Panc1 (cell line): ENCODE measurements around the gene NBEAL1.

ENCODE experiments used
- CTCF ChIP-seq: fragments of 450-650 bp; IDR thresholded peaks from 2 replicates; pipeline ENCODE4 v1.5.1; 2017; ENCODE audit warnings: mild to moderate bottlenecking
- POLR2AphosphoS5 ChIP-seq: IDR thresholded peaks from 2 replicates; pipeline ENCODE4 v1.6.1; 2012; ENCODE audit warnings: mild to moderate bottlenecking, low read depth, low read length, moderate library complexity
- REST ChIP-seq, 2 experiments: IDR thresholded peaks; 2 replicates each; pipeline ENCODE4 v1.6.1; 2011 to 2012; ENCODE audit warnings: low read depth in 2 of 2, control low read depth in 1 of 2, low read length in 1 of 2, mild to moderate bottlenecking in 1 of 2, moderate library complexity in 1 of 2; ENCODE audit not compliant: insufficient read depth in 1 of 2

- no peak for TF ChIP-seq CTCF
- TF ChIP-seq REST (IDR thresholded peaks at IDR 0.05; ENCODE audit: insufficient read depth in 1 of 2, low read depth in 2 of 2, low read length in 1 of 2) = no peak
- TF ChIP-seq POLR2AphosphoS5 = no peak
Measured at GRCh38 chr2:203021991-203022390, 7.3 kb downstream of the NBEAL1 start.
